ENCODE data around the gene LRRC40. TPM values are rescaled to one million over a fixed set of nuclear protein-coding genes. Genes with fewer than 3 reads are reported as not detected.
A peak's percentile ranks its signal among the peaks of the same experiment; 100 is the strongest.

LRRC40 gene
- polyA plus RNA-seq, 1 experiment = 5.0 TPM

DNA sequence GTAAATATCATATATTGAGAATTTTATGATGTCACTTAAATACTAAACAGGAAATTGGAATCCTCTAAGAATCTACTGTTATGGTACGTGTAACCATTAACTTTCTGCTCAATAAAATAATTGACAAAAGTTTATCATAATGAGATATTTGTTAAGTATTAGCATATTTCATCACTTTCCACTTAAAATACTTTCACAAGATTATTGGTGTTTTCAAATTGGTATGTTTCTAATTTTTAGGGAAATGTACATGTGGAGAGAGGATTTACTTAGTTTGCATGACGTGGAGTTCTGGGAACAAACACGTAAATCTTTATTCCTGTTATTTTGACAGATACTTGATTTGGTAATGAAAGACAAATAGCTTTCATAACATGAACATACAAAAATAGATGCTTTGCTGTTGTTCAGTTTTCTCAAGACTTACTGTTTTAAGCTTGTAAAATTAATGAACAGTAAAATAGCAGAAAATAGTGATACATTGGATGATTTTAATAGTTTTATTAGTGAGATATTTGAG, 17.4 kb upstream of the LRRC40 start:
- H3K27me3 ChIP-seq (ENCODE audit: control insufficient read depth, insufficient read depth, low read length) = no peaks in the 10 kb centered on the region
- CTCF ChIA-PET = no interaction called here
- peaks cover 3% of the 10 kb centered on the region; the same call in 1 of the 2 replicates for H3K36me3 ChIP-seq (ENCODE audit: control insufficient read depth, insufficient read depth, low read length)
- H3K4me3 ChIP-seq (ENCODE audit: low read depth, low read length) = peak overlapping the region; percentile 54
- POLR2A ChIA-PET = no interaction called here
- TF ChIP-seq, protein P1, sequence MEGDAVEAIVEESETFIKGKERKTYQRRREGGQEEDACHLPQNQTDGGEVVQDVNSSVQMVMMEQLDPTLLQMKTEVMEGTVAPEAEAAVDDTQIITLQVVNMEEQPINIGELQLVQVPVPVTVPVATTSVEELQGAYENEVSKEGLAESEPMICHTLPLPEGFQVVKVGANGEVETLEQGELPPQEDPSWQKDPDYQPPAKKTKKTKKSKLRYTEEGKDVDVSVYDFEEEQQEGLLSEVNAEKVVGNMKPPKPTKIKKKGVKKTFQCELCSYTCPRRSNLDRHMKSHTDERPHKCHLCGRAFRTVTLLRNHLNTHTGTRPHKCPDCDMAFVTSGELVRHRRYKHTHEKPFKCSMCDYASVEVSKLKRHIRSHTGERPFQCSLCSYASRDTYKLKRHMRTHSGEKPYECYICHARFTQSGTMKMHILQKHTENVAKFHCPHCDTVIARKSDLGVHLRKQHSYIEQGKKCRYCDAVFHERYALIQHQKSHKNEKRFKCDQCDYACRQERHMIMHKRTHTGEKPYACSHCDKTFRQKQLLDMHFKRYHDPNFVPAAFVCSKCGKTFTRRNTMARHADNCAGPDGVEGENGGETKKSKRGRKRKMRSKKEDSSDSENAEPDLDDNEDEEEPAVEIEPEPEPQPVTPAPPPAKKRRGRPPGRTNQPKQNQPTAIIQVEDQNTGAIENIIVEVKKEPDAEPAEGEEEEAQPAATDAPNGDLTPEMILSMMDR (IDR thresholded peaks at IDR 0.05; ENCODE audit: insufficient read depth, low read depth, low read length) = no peak
- DNase-seq (ENCODE audit: low read depth) = no peak

DNA sequence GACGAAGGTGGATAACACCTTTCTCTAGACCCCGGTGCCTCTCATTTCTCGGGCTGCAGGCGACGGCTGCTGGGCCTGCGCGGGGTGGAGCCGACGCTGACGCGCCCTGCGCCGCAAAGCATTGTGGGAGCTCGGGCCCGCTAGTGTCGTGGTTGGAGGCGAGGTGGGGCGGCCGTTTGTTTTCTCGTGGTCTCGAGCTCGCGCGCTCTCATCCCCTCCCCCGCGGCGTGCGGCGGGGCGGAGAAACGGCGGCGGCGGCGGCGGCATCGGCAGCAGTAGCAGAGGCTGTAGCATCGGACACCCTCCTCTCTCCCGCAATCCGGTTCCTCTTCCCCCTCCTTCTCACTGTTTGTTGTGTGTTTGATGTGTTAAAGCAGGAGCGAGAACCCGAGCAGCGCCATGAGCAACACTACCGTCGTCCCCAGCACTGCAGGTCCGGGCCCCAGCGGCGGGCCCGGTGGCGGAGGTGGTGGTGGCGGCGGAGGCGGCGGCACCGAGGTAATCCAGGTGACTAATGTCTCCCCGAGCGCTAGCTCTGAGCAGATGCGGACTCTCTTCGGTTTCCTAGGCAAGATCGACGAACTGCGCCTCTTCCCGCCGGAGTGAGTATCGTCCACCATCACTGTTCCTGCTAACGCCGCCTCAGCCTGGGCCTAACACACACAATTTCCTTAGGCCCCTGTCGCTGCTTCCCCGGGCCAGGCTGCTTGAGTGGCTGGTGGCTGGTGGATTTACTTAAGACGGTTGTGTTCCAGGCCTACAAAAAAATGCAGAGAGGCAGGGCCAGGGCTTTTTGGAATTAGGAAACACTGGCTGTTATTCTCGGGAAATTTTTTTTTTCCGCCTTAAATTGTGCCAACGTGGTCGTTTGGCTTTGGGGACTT, 16.1 kb upstream of the LRRC40 start, which contains the start of gene SRSF11:
Gene SRSF11 (plus strand): TSS at position 143 of the 884 bp plus-strand sequence. CDS start 257 bp downstream, at position 400.
- TF ChIP-seq, protein P1 (IDR thresholded peaks at IDR 0.05; ENCODE audit: insufficient read depth, low read depth, low read length) = 0 out of 2 replicates have a peak, but pooled peaks have one; percentile 8
- H3K36me3 ChIP-seq (ENCODE audit: control insufficient read depth, insufficient read depth, low read length) = peaks cover 3% of the 10 kb centered on the region; the same call in 1 of the 2 replicates
- H3K4me3 ChIP-seq (ENCODE audit: low read depth, low read length) = peak within 1 kb of the TSS; percentile 54
- H3K27me3 ChIP-seq (ENCODE audit: control insufficient read depth, insufficient read depth, low read length) = no peaks in the 10 kb centered on the region
- CTCF ChIA-PET = interaction anchor here (0.6 to 1.3 kb wide), 3 partner anchors 10 to 93 kb away, joined by 3 to 5 read pairs (median 3); no protein-coding TSS in a partner anchor
- POLR2A ChIA-PET = interaction anchor here (0.6 kb wide), 1 partner anchor 12 kb away, joined by 5 read pairs; no protein-coding TSS in a partner anchor
- DNase-seq (ENCODE audit: low read depth) = peak; percentile 38

DNA sequence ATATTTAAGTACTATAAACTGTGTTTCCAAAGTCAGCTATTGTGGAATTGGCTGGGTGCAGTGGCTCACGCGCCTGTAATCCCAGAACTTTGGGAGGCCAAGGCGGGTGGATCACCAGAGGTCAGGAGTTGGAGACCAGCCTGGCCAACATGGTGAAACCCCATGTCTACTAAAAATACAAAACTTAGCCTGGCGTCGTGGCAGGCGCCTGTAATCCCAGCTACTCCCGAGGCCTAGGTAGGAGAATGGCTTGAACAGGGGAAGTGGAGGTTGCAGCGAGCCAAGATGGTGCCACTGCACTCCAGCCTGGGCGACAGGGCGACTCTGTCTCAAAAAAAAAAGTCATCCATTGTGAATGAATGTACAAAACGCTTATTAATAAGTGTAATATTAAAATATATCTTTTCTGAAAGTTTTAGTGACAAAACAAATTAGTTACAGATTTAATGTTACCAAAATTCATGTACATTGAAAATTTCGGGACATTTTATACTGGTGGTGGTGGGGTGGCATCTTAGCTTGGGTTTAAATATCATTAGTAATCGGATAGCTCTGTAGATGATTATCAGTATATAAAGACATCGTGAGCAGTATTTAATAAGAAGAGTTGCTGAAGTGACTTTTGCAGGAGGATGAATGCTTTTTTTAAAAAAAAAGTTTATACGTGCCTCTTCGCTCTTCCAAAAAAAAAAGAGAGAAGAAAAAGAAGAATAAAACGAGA, 15.3 kb upstream of the LRRC40 start:
- DNase-seq (ENCODE audit: low read depth) = no peak
- ChIA-PET POLR2A (interaction anchor here (0.6 kb wide), 1 partner anchor 13 kb away, joined by 5 read pairs; no protein-coding TSS in a partner anchor), CTCF (interaction anchor here (0.6 to 1.3 kb wide), 2 partner anchors 12 to 94 kb away, joined by 3 to 5 read pairs; no protein-coding TSS in a partner anchor)
- Histone ChIP-seq H3K27me3 (ENCODE audit: control insufficient read depth, insufficient read depth, low read length) (no peaks in the 10 kb centered on the region), H3K36me3 (ENCODE audit: control insufficient read depth, insufficient read depth, low read length) (peaks cover 3% of the 10 kb centered on the region; the same call in 1 of the 2 replicates), H3K4me3 (ENCODE audit: low read depth, low read length) (peak overlapping the region; percentile 54)
- TF ChIP-seq, protein P1 (IDR thresholded peaks at IDR 0.05; ENCODE audit: insufficient read depth, low read depth, low read length) = no peak

DNA sequence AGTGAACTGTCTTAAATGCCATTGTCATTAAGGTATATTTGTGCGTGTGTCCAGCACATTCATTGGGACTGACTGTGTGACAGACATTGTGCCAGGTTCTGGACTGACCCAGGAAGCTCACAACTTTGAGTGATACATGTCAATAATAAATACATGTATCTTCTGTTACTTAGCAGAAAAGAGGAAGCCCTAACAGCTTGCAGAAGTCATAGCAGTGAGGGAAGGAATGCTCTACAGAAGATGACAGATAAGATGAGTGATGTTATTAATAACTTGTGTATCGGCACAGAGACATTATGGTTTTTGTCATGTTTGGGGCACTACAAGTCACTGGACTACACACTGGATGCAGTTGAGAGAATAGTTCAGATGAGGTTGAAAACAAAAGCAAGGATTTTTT, 14.6 kb upstream of the LRRC40 start:
- ChIA-PET POLR2A (no interaction called here), CTCF (no interaction called here)
- Histone ChIP-seq H3K36me3 (ENCODE audit: control insufficient read depth, insufficient read depth, low read length) (peaks cover 3% of the 10 kb centered on the region; the same call in 1 of the 2 replicates), H3K27me3 (ENCODE audit: control insufficient read depth, insufficient read depth, low read length) (no peaks in the 10 kb centered on the region), H3K4me3 (ENCODE audit: low read depth, low read length) (no peak overlapping the region)
- DNase-seq (ENCODE audit: low read depth) = no peak
- TF ChIP-seq, protein P1 (IDR thresholded peaks at IDR 0.05; ENCODE audit: insufficient read depth, low read depth, low read length) = no peak

Measured in BJ (cell line).